Esophagus squamous epithelium (tissue), 4 donors: ENCODE results near the gene MRPS10.

ENCODE experiments used
- POLR2A ChIP-seq, 4 donors: fragments of 450-650 bp; IDR thresholded peaks; one replicate each; pipeline ENCODE4 v1.6.1; 2017; ENCODE audit warnings: antibody characterized with exemption in 4 of 4, mild to moderate bottlenecking in 4 of 4, moderate library complexity in 3 of 4
- TF ChIP-seq, protein P1 (sequence below), 6 experiments: fragments of 450-650 bp in 4 of 6; fragments of 200-600 bp in 2 of 6; sonication (generic) in 2 of 6; IDR thresholded peaks; one replicate each; pipeline ENCODE4 v1.5.1; 2016 to 2019; ENCODE audit warnings: antibody characterized with exemption in 6 of 6, mild to moderate bottlenecking in 4 of 6, moderate library complexity in 4 of 6

DNA sequence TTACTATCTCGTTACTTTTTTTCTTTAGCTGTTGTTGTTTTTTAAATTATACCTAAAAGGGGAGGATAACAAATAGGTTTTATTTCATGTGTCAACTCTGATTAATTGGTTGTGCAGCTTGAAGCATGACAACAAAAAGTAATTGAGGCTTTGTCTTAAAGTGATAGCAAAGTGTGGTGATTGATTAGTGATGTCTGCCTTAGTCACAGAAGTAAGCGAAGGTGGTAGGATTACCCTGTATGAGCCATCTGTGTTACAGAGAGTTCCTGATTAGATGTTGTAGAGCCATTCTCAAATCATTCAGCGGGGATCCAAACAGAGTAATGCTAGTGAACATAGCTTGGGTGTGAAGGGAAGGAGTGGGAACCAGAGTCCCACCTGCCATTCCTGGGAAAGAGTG is 14.4 kb upstream of the MRPS10 start:
- TF ChIP-seq, protein P1, sequence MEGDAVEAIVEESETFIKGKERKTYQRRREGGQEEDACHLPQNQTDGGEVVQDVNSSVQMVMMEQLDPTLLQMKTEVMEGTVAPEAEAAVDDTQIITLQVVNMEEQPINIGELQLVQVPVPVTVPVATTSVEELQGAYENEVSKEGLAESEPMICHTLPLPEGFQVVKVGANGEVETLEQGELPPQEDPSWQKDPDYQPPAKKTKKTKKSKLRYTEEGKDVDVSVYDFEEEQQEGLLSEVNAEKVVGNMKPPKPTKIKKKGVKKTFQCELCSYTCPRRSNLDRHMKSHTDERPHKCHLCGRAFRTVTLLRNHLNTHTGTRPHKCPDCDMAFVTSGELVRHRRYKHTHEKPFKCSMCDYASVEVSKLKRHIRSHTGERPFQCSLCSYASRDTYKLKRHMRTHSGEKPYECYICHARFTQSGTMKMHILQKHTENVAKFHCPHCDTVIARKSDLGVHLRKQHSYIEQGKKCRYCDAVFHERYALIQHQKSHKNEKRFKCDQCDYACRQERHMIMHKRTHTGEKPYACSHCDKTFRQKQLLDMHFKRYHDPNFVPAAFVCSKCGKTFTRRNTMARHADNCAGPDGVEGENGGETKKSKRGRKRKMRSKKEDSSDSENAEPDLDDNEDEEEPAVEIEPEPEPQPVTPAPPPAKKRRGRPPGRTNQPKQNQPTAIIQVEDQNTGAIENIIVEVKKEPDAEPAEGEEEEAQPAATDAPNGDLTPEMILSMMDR (IDR thresholded peaks at IDR 0.05), result no peak
- TF ChIP-seq POLR2A (IDR thresholded peaks at IDR 0.05), result no peak
